Neuronal stem cell (in vitro differentiated cells): Measurements from ENCODE around the gene CACNG1.

ENCODE experiments used
- DNase-seq: peaks from one replicate; pipeline ENCODE4 v3.0.0-alpha.2; 2013; ENCODE audit warnings: low spot score
- H2AFZ ChIP-seq: one replicate; pipeline ENCODE4 v1.6.1; 2013; ENCODE audit warnings: mild to moderate bottlenecking, low read length, inconsistent platforms
- H2AK5ac ChIP-seq: 2 replicates; pipeline ENCODE4 v1.6.1; 2013; ENCODE audit warnings: low read depth, mild to moderate bottlenecking, inconsistent platforms, low read length, moderate library complexity, mixed read lengths
- H2BK120ac ChIP-seq: 2 replicates; pipeline ENCODE4 v1.6.1; 2013; ENCODE audit warnings: low read depth, mild to moderate bottlenecking, inconsistent platforms, low read length, moderate library complexity, mixed read lengths
- H2BK12ac ChIP-seq: one replicate; pipeline ENCODE4 v1.6.1; 2013; ENCODE audit warnings: low read length, inconsistent platforms
- H2BK15ac ChIP-seq: 2 replicates; pipeline ENCODE4 v1.6.1; 2013; ENCODE audit warnings: mild to moderate bottlenecking, low read length, inconsistent platforms, mixed read lengths
- H2BK5ac ChIP-seq: one replicate; pipeline ENCODE4 v1.6.1; 2013; ENCODE audit warnings: inconsistent platforms, mild to moderate bottlenecking, low read length, moderate library complexity
- H3K14ac ChIP-seq: one replicate; pipeline ENCODE4 v1.6.1; 2013; ENCODE audit warnings: low read length, inconsistent platforms
- H3K18ac ChIP-seq: 2 replicates; pipeline ENCODE4 v1.6.1; 2013; ENCODE audit warnings: low read length, inconsistent platforms
- H3K23ac ChIP-seq: 2 replicates; pipeline ENCODE4 v1.6.1; 2013; ENCODE audit warnings: low read depth, mild to moderate bottlenecking, mixed read lengths, low read length, inconsistent platforms; ENCODE audit not compliant: poor library complexity
- H3K27ac ChIP-seq: replicated peaks from 3 replicates; pipeline ENCODE4 v1.5.1; 2013; ENCODE audit warnings: low read length, inconsistent platforms
- H3K27me3 ChIP-seq, 3 experiments: 2 replicates each; pipeline ENCODE4 v1.6.1; 2013; ENCODE audit warnings: low read length in 3 of 3, mild to moderate bottlenecking in 2 of 3, inconsistent platforms in 1 of 3, low read depth in 1 of 3, mixed read lengths in 1 of 3, moderate library complexity in 1 of 3; ENCODE audit not compliant: control insufficient read depth in 3 of 3, insufficient read depth in 3 of 3
- H3K36me3 ChIP-seq, 2 donors: replicated peaks in 1 of 2; 2 replicates each; pipeline ENCODE4 v1.6.1; 2013; ENCODE audit warnings: low read length in 2 of 2; ENCODE audit not compliant: control insufficient read depth in 2 of 2, insufficient read depth in 2 of 2
- H3K4ac ChIP-seq: 2 replicates; pipeline ENCODE4 v1.6.1; 2013; ENCODE audit warnings: inconsistent platforms, mild to moderate bottlenecking, low read length, moderate library complexity
- H3K4me1 ChIP-seq, 2 donors: 1 replicate in 1 of 2; 2 replicates in 1 of 2; pipeline ENCODE4 v1.6.1; 2013; ENCODE audit warnings: low read length in 2 of 2, low read depth in 1 of 2; ENCODE audit not compliant: control insufficient read depth in 2 of 2, insufficient read depth in 1 of 2
- H3K4me2 ChIP-seq: one replicate; pipeline ENCODE4 v1.6.1; 2013; ENCODE audit warnings: mild to moderate bottlenecking, low read length, inconsistent platforms; ENCODE audit not compliant: insufficient read depth, poor library complexity, severe bottlenecking
- H3K4me3 ChIP-seq, 2 donors: 2 replicates each; pipeline ENCODE4 v1.5.1; 2013; ENCODE audit warnings: low read length in 2 of 2, mild to moderate bottlenecking in 2 of 2, inconsistent platforms in 1 of 2, moderate library complexity in 1 of 2
- H3K79me1 ChIP-seq: one replicate; pipeline ENCODE4 v1.6.1; 2013; ENCODE audit warnings: low read depth, mild to moderate bottlenecking, inconsistent platforms, low read length, moderate library complexity
- H3K9ac ChIP-seq: one replicate; pipeline ENCODE4 v1.6.1; 2013; ENCODE audit warnings: mild to moderate bottlenecking, low read depth, low read length, inconsistent platforms; ENCODE audit not compliant: poor library complexity
- H3K9me3 ChIP-seq, 2 donors: replicated peaks in 1 of 2; 2 replicates each; pipeline versions ENCODE3 to v1.6.1; 2013; ENCODE audit warnings: low read length in 2 of 2, mild to moderate bottlenecking in 2 of 2, inconsistent platforms in 1 of 2, low read depth in 1 of 2, mixed read lengths in 1 of 2, moderate library complexity in 1 of 2; ENCODE audit not compliant: control insufficient read depth in 2 of 2, insufficient read depth in 1 of 2
- H4K8ac ChIP-seq: one replicate; pipeline ENCODE4 v1.6.1; 2013; ENCODE audit warnings: low read depth, mild to moderate bottlenecking, inconsistent platforms, low read length, moderate library complexity
- H4K91ac ChIP-seq: one replicate; pipeline ENCODE4 v1.6.1; 2013; ENCODE audit warnings: low read length, low read depth, mild to moderate bottlenecking, inconsistent platforms; ENCODE audit not compliant: poor library complexity
- WGBS, 2 donors: extraction: QIAGEN DNeasy Blood & Tissue Kit; methylation state at CpG; one replicate each; pipeline ENCODE4 v1.1.7; 2013; ENCODE audit warnings: missing lambda C conversion rate in 2 of 2, mixed read lengths in 1 of 2; ENCODE audit not compliant: insufficient read length in 2 of 2, insufficient replicate concordance in 1 of 2; ENCODE audit errors: extremely low coverage in 2 of 2; 5-methylcytosine and 5-hydroxymethylcytosine counted together

CACNG1 gene

GRCh38 chr17:67041941-67042899 is 2.1 kb upstream of the CACNG1 start:
- Histone ChIP-seq H2AK5ac (no peak overlapping the region), H3K14ac (no peak overlapping the region), H2AFZ (no peak overlapping the region), H2BK15ac (no peak overlapping the region), H4K8ac (no peak overlapping the region), H3K79me1 (no peaks in the 10 kb centered on the region), H3K36me3 (no peaks in the 10 kb centered on the region), H2BK5ac (no peak overlapping the region), H3K4me3 (no peak overlapping the region), H3K9me3 (peaks cover 0 to under 1% of the 10 kb centered on the region in 2 donors), H3K23ac (no peak overlapping the region), H3K27ac (no peak overlapping the region), H3K27me3 (peaks cover 0 to 7% (median 0%) of the 10 kb centered on the region in 3 experiments), H3K9ac (no peak overlapping the region), H3K18ac (no peak overlapping the region), H4K91ac (no peak overlapping the region), H2BK120ac (no peak overlapping the region), H3K4me2 (no peak overlapping the region), H3K4me1 (no peaks in the 10 kb centered on the region), H2BK12ac (no peak overlapping the region), H3K4ac (no peak overlapping the region)
- no CpG with 5 or more reads among the region's 11 CpGs for WGBS, 2 donors
- DNase-seq, result no peak

- Histone ChIP-seq H3K27ac (no peak overlapping the region), H3K79me1 (no peaks in the 10 kb centered on the region), H3K36me3 (no peaks in the 10 kb centered on the region), H3K4me2 (no peak overlapping the region), H4K8ac (no peak overlapping the region), H2AFZ (no peak overlapping the region), H3K14ac (no peak overlapping the region), H3K27me3 (peaks cover 0 to 7% (median 0%) of the 10 kb centered on the region in 3 experiments), H3K18ac (no peak overlapping the region), H2BK5ac (no peak overlapping the region), H4K91ac (no peak overlapping the region), H2BK120ac (no peak overlapping the region), H3K9ac (no peak overlapping the region), H3K4me3 (no peak overlapping the region), H3K4me1 (no peaks in the 10 kb centered on the region), H2BK12ac (no peak overlapping the region), H3K4ac (no peak overlapping the region), H2BK15ac (no peak overlapping the region), H3K23ac (no peak overlapping the region), H3K9me3 (peaks cover 2 to 9% of the 10 kb centered on the region in 2 donors), H2AK5ac (no peak overlapping the region)
- no peak for DNase-seq
- no CpG with 5 or more reads among the region's 12 CpGs for WGBS, 2 donors
Measured at GRCh38 chr17:67043283-67043682, 1.1 kb upstream of the CACNG1 start.

- no peak overlapping the region for H3K4ac ChIP-seq
- DNase-seq, result no peak
- H3K36me3 ChIP-seq, result no peaks in the 10 kb centered on the region
- no peaks in the 10 kb centered on the region for H3K4me1 ChIP-seq
- peak overlapping the region; percentile 15 for H2BK15ac ChIP-seq
- H4K8ac ChIP-seq, result no peak overlapping the region
- peaks cover 7 to 14% of the 10 kb centered on the region in 2 donors for H3K9me3 ChIP-seq
- no peak overlapping the region for H3K9ac ChIP-seq
- no peak overlapping the region for H2AFZ ChIP-seq
- no peak overlapping the region for H3K4me2 ChIP-seq
- peaks cover 0 to 7% (median 0%) of the 10 kb centered on the region in 3 experiments for H3K27me3 ChIP-seq
- H2BK12ac ChIP-seq, result no peak overlapping the region
- no peak overlapping the region for H3K4me3 ChIP-seq
- H3K27ac ChIP-seq, result no peak overlapping the region
- H2BK5ac ChIP-seq, result no peak overlapping the region
- H3K14ac ChIP-seq, result no peak overlapping the region
- H3K23ac ChIP-seq, result no peak overlapping the region
- H3K79me1 ChIP-seq, result no peaks in the 10 kb centered on the region
- no peak overlapping the region for H2BK120ac ChIP-seq
- H3K18ac ChIP-seq, result no peak overlapping the region
- no CpG with 5 or more reads among the region's 5 CpGs for WGBS, 2 donors
- H2AK5ac ChIP-seq, result no peak overlapping the region
- H4K91ac ChIP-seq, result no peak overlapping the region
Measured at GRCh38 chr17:67044940-67045339, 586 bp downstream of the CACNG1 start.

GRCh38 chr17:67046398-67046797 is 2.0 kb downstream of the CACNG1 start:
- H3K4me2 ChIP-seq, result no peak overlapping the region
- no peak overlapping the region for H3K9ac ChIP-seq
- H2BK120ac ChIP-seq, result no peak overlapping the region
- H2AK5ac ChIP-seq, result peak overlapping the region; percentile 2
- H3K27me3 ChIP-seq, result peaks cover 0 to 7% (median 0%) of the 10 kb centered on the region in 3 experiments
- H3K9me3 ChIP-seq, result peaks cover 7 to 14% of the 10 kb centered on the region in 2 donors
- DNase-seq, result no peak
- no peak overlapping the region for H2BK15ac ChIP-seq
- H3K79me1 ChIP-seq, result no peaks in the 10 kb centered on the region
- H3K14ac ChIP-seq, result no peak overlapping the region
- no peak overlapping the region for H3K4ac ChIP-seq
- no peak overlapping the region for H2AFZ ChIP-seq
- H3K4me3 ChIP-seq, result no peak overlapping the region
- H3K18ac ChIP-seq, result no peak overlapping the region
- no peak overlapping the region for H2BK5ac ChIP-seq
- no peaks in the 10 kb centered on the region for H3K4me1 ChIP-seq
- no peak overlapping the region for H4K8ac ChIP-seq
- WGBS, 2 donors, result no CpG with 5 or more reads among the region's 4 CpGs
- H3K23ac ChIP-seq, result no peak overlapping the region
- no peak overlapping the region for H2BK12ac ChIP-seq
- no peak overlapping the region for H4K91ac ChIP-seq
- no peak overlapping the region for H3K27ac ChIP-seq
- no peaks in the 10 kb centered on the region for H3K36me3 ChIP-seq
